Endothelial cell of umbilical vein (primary cell): ENCODE measurements around the gene RBKS. TPM values are rescaled to one million over a fixed set of nuclear protein-coding genes. Genes with fewer than 3 reads are reported as not detected.
A peak's percentile ranks its signal among the peaks of the same experiment; 100 is the strongest.

Experiments used
- BruUV-seq: library from RNA; stranded (reverse); fragments of 400-500 nt; replicated peaks from 2 replicates; lab custom pipeline; 2021; lab: Mats Ljungman, UMichigan
- CTCF ChIA-PET: fragments of 300-600, 350-600 bp; sonication (Branson Sonifier 250); formaldehyde crosslinking; loops from one replicate; lab custom pipeline; 2021; ENCODE audit warnings: antibody characterized with exemption, inconsistent platforms; lab: Charles Lee
- POLR2A ChIA-PET: fragments of 300-600, 350-600 bp; sonication (Branson Sonifier 250); formaldehyde crosslinking; loops from one replicate; lab custom pipeline; 2021; ENCODE audit warnings: antibody characterized with exemption, inconsistent platforms; lab: Charles Lee
- DNase-seq: peaks from one replicate; pipeline ENCODE4 v3.0.0-alpha.2; 2011; ENCODE audit warnings: low read depth, low spot score
- FAIRE-seq: peaks from 2 replicates; lab custom pipeline; 2011; peaks lifted over from hg19 to GRCh38; lab: Jason Lieb, UNC
- H2AFZ ChIP-seq: 2 replicates; pipeline ENCODE4 v1.6.0; 2012; ENCODE audit warnings: low read depth, low read length, control low read depth, inconsistent platforms
- H3K27ac ChIP-seq: 2 replicates; pipeline ENCODE4 v1.5.1; 2011; ENCODE audit warnings: low read depth, mild to moderate bottlenecking, control low read depth, low read length, moderate library complexity; ENCODE audit not compliant: insufficient read depth
- H3K27me3 ChIP-seq, 2 experiments: 2 replicates each; pipeline versions ENCODE4 v1.6.0 to v1.6.1; 2011; ENCODE audit warnings: low read length in 2 of 2, mixed read lengths in 1 of 2; ENCODE audit not compliant: control insufficient read depth in 2 of 2, insufficient read depth in 2 of 2
- H3K36me3 ChIP-seq, 2 experiments: 2 replicates in 1 of 2; 3 replicates in 1 of 2; pipeline ENCODE4 v1.5.1; 2011; ENCODE audit warnings: low read length in 2 of 2, mild to moderate bottlenecking in 1 of 2, moderate library complexity in 1 of 2; ENCODE audit not compliant: control insufficient read depth in 2 of 2, insufficient read depth in 2 of 2; ENCODE audit errors: extremely low read depth in 1 of 2
- H3K4me1 ChIP-seq: 3 replicates; pipeline ENCODE4 v1.5.1; 2011; ENCODE audit warnings: mild to moderate bottlenecking, low read length; ENCODE audit not compliant: control insufficient read depth, insufficient read depth; ENCODE audit errors: extremely low read depth
- H3K4me2 ChIP-seq: 2 replicates; pipeline ENCODE4 v1.6.1; 2011; ENCODE audit warnings: low read length, control low read depth, mixed read lengths; ENCODE audit not compliant: insufficient read depth
- H3K4me3 ChIP-seq, 3 experiments: fragments of 200-600 bp in 1 of 3; sonication (generic), shearing (Covaris generic) in 1 of 3; replicated peaks in 1 of 3; 2 replicates each; pipeline ENCODE4 v1.5.1; 2011 to 2016; ENCODE audit warnings: control low read depth in 3 of 3, low read length in 3 of 3, mild to moderate bottlenecking in 2 of 3, inconsistent platforms in 1 of 3, low read depth in 1 of 3, moderate library complexity in 1 of 3; ENCODE audit not compliant: insufficient read depth in 1 of 3
- H3K79me2 ChIP-seq: 2 replicates; pipeline ENCODE4 v1.6.0; 2012; ENCODE audit warnings: low read length, inconsistent platforms; ENCODE audit not compliant: control insufficient read depth, insufficient read depth
- H3K9ac ChIP-seq: replicated peaks from 2 replicates; pipeline ENCODE3; 2011; ENCODE audit warnings: low read length, control low read depth; ENCODE audit not compliant: insufficient read depth; ENCODE audit errors: extremely low read depth
- H3K9me1 ChIP-seq: replicated peaks from 3 replicates; pipeline ENCODE4 v1.6.0; 2011; ENCODE audit warnings: mild to moderate bottlenecking, low read length; ENCODE audit not compliant: control insufficient read depth, insufficient read depth; ENCODE audit errors: extremely low read depth
- H3K9me3 ChIP-seq: replicated peaks from 2 replicates; pipeline ENCODE4 v1.5.1; 2012; ENCODE audit warnings: low read length, inconsistent platforms; ENCODE audit not compliant: control insufficient read depth, insufficient read depth
- H4K20me1 ChIP-seq: replicated peaks from 2 replicates; pipeline ENCODE3; 2011; ENCODE audit warnings: mild to moderate bottlenecking, low read length; ENCODE audit not compliant: control insufficient read depth, insufficient read depth; ENCODE audit errors: extremely low read depth
- CTCF ChIP-seq, 2 donors: IDR thresholded peaks; 1 replicate in 1 of 2; 2 replicates in 1 of 2; pipeline ENCODE4 v1.5.1; 2011; ENCODE audit warnings: low read length in 2 of 2, mild to moderate bottlenecking in 2 of 2, moderate library complexity in 2 of 2, control low read depth in 1 of 2, inconsistent platforms in 1 of 2, low read depth in 1 of 2; ENCODE audit not compliant: insufficient read depth in 1 of 2; ENCODE audit errors: extremely low read depth in 1 of 2
- EZH2 ChIP-seq: IDR thresholded peaks from 2 replicates; pipeline ENCODE4 v1.6.1; 2012; ENCODE audit warnings: borderline replicate concordance, low read depth, mild to moderate bottlenecking, moderate library complexity, low read length, inconsistent platforms; ENCODE audit not compliant: severe bottlenecking
- FOS ChIP-seq: IDR thresholded peaks from 2 replicates; pipeline ENCODE4 v1.6.1; 2011; ENCODE audit warnings: mild to moderate bottlenecking, low read length, moderate library complexity, borderline replicate concordance; ENCODE audit not compliant: insufficient read depth
- GATA2 ChIP-seq: IDR thresholded peaks from 2 replicates; pipeline ENCODE4 v1.7.0; 2011; ENCODE audit warnings: low read depth, mild to moderate bottlenecking, moderate library complexity, mixed read lengths, low read length; ENCODE audit not compliant: insufficient read length, insufficient read depth
- JUN ChIP-seq: IDR thresholded peaks from 2 replicates; pipeline ENCODE4 v1.6.1; 2011; ENCODE audit warnings: borderline replicate concordance, low read depth; ENCODE audit not compliant: insufficient read length, insufficient read depth
- MAX ChIP-seq: IDR thresholded peaks from 2 replicates; pipeline ENCODE4 v1.6.1; 2011; ENCODE audit not compliant: insufficient read depth, insufficient read length
- MYC ChIP-seq: IDR thresholded peaks from one replicate; pipeline ENCODE4 v1.6.1; 2011; ENCODE audit warnings: mild to moderate bottlenecking, low read depth, low read length
- POLR2A ChIP-seq: IDR thresholded peaks from 2 replicates; pipeline ENCODE4 v1.6.1; 2012; ENCODE audit warnings: low read depth, mild to moderate bottlenecking, control low read depth, low read length
- POLR2AphosphoS5 ChIP-seq: IDR thresholded peaks from 2 replicates; pipeline ENCODE4 v1.6.1; 2012; ENCODE audit warnings: low read depth, mild to moderate bottlenecking, control low read depth, low read length, moderate library complexity; ENCODE audit not compliant: insufficient read depth
- dilution Hi-C: fragments of 300-500 bp; cut with MboI; formaldehyde crosslinking; loops from one replicate; pipeline ENCODE4 v1.15.0; 2019; ENCODE audit warnings: low sequenced_read_pairs; ENCODE audit not compliant: extremely low pct_ligation_motif_present
- intact Hi-C: fragments of 100-400 bp; cut with micrococcal nuclease; formaldehyde crosslinking; loops from one replicate; pipeline ENCODE4 v1.10.0; 2022
- polyA plus RNA-seq, 4 experiments: library from polyadenylated mRNA; depleted of rRNA in 3 of 4; stranded (reverse) in 3 of 4; unstranded in 1 of 4; fragments of >200 nt; gene quantifications; 2 replicates each; pipeline versions ENCODE4 v1.2.1 to v1.2.3, GENCODE V29; 2011 to 2012; ENCODE audit warnings: missing spikeins in 1 of 4
- total RNA-seq: library from RNA; stranded (reverse); gene quantifications from 2 replicates; pipeline ENCODE4 v1.2.3, GENCODE V29; 2021

RBKS gene
- total and polyA plus RNA-seq, 2 donors (not counting 3 experiments of a cell fraction or from before 2014, with no cell fraction given): 0.64 to 1.8 TPM

GRCh38 chr2:27822049-27822448, 68.1 kb downstream of the RBKS start:
- Histone ChIP-seq H3K9me1 (no peaks in the 10 kb centered on the region), H3K9me3 (no peaks in the 10 kb centered on the region), H3K4me2 (no peak overlapping the region), H3K27ac (no peak overlapping the region), H3K27me3 (no peaks in the 10 kb centered on the region), H3K36me3 (no peaks in the 10 kb centered on the region), H2AFZ (no peak overlapping the region), H3K79me2 (no peaks in the 10 kb centered on the region), H3K4me1 (no peaks in the 10 kb centered on the region), H3K4me3 (no peak overlapping the region), H4K20me1 (no peaks in the 10 kb centered on the region), H3K9ac (no peak overlapping the region)
- intact Hi-C loops (no loop called here), dilution Hi-C loops (no loop called here)
- CTCF ChIA-PET: no interaction called here
- BruUV-seq: no TSS peak
- no peak for FAIRE-seq
- DNase-seq: no peak
- POLR2A ChIA-PET: no interaction called here
- TF ChIP-seq MYC (no peak), EZH2 (no peak), JUN (no peak), CTCF (IDR thresholded peaks at IDR 0.05; ENCODE audit: extremely low read depth in 1 of 2, insufficient read depth in 1 of 2, low read depth in 1 of 2, low read length in 2 of 2) (no peak), POLR2A (no peak), FOS (no peak)

- Histone ChIP-seq H3K4me3 (no peak overlapping the region), H3K4me2 (no peak overlapping the region), H3K27ac (no peak overlapping the region), H3K9me1 (no peaks in the 10 kb centered on the region), H4K20me1 (no peaks in the 10 kb centered on the region), H3K36me3 (no peaks in the 10 kb centered on the region), H2AFZ (no peak overlapping the region), H3K79me2 (no peaks in the 10 kb centered on the region), H3K27me3 (no peaks in the 10 kb centered on the region), H3K4me1 (no peaks in the 10 kb centered on the region), H3K9ac (no peak overlapping the region), H3K9me3 (no peaks in the 10 kb centered on the region)
- TF ChIP-seq MYC (no peak), CTCF (IDR thresholded peaks at IDR 0.05; ENCODE audit: extremely low read depth in 1 of 2, insufficient read depth in 1 of 2, low read depth in 1 of 2, low read length in 2 of 2) (no peak), GATA2 (no peak), MAX (no peak), POLR2AphosphoS5 (no peak), JUN (no peak), POLR2A (no peak), EZH2 (no peak), FOS (no peak)
- no peak for DNase-seq
- POLR2A ChIA-PET: no interaction called here
- FAIRE-seq: peak; percentile 63
- dilution Hi-C loops (no loop called here), intact Hi-C loops (no loop called here)
- BruUV-seq: no TSS peak
- CTCF ChIA-PET: interaction anchor here (1.3 kb wide), 1 partner anchor 18 kb away, joined by 4 read pairs; no protein-coding TSS in a partner anchor
Observed at GRCh38 chr2:27815860-27816438, 74.2 kb downstream of the RBKS start.
